CD4-positive, CD25-positive, alpha-beta regulatory T cell (primary cell): ENCODE results near the gene SLC44A2. TPM values are rescaled to one million over a fixed set of nuclear protein-coding genes. Genes with fewer than 3 reads are reported as not detected.

Experiments used
- ATAC-seq, 2 donors: fragments of 150-1000 bp; cut with Tn5 transposase; one replicate each; pipeline ENCODE4 v1.10.0; 2021; ENCODE audit warnings: low read depth in 2 of 2, moderate number of reproducible peaks in 2 of 2, moderate library complexity in 1 of 2
- DNase-seq, 3 donors: peaks; one replicate each; pipeline versions ENCODE4 v3.0.0 to v3.0.0-alpha.2; 2012 to 2022; ENCODE audit warnings: mixed read lengths in 1 of 3
- H3K27ac ChIP-seq: one replicate; pipeline ENCODE4 v1.7.0; 2013; ENCODE audit warnings: mild to moderate bottlenecking, low read length; ENCODE audit not compliant: insufficient read depth, poor library complexity, severe bottlenecking
- H3K27me3 ChIP-seq: one replicate; pipeline ENCODE4 v1.7.0; 2013; ENCODE audit warnings: low read length; ENCODE audit not compliant: control insufficient read depth, insufficient read depth
- H3K36me3 ChIP-seq: one replicate; pipeline ENCODE4 v1.7.0; 2013; ENCODE audit warnings: mild to moderate bottlenecking, low read length, moderate library complexity; ENCODE audit not compliant: control insufficient read depth, insufficient read depth
- H3K4me1 ChIP-seq: 2 replicates; pipeline ENCODE4 v1.7.0; 2013; ENCODE audit warnings: mild to moderate bottlenecking, low read length; ENCODE audit not compliant: insufficient read depth, control insufficient read depth, poor library complexity, severe bottlenecking
- H3K4me3 ChIP-seq: one replicate; pipeline ENCODE4 v1.7.0; 2013; ENCODE audit warnings: low read depth, mild to moderate bottlenecking, low read length, moderate library complexity
- H3K9me3 ChIP-seq, 2 experiments: 1 replicate in 1 of 2; 2 replicates in 1 of 2; pipeline ENCODE4 v1.7.0; 2013; ENCODE audit warnings: low read length in 2 of 2, mild to moderate bottlenecking in 1 of 2, moderate library complexity in 1 of 2; ENCODE audit not compliant: control insufficient read depth in 2 of 2
- H3K27ac Mint-ChIP-seq, 3 donors: one replicate each; pipeline ENCODE4 v1.8.0; 2020 to 2022; ENCODE audit warnings: mild to moderate bottlenecking in 3 of 3, mixed read lengths in 3 of 3, moderate library complexity in 2 of 3
- H3K27me3 Mint-ChIP-seq: one replicate; pipeline ENCODE4 v1.8.0; 2022; ENCODE audit warnings: mild to moderate bottlenecking, mixed read lengths
- H3K36me3 Mint-ChIP-seq: one replicate; pipeline ENCODE4 v1.8.0; 2020; ENCODE audit warnings: mixed read lengths
- H3K4me1 Mint-ChIP-seq, 4 donors: one replicate each; pipeline ENCODE4 v1.8.0; 2020 to 2022; ENCODE audit warnings: mixed read lengths in 4 of 4, mild to moderate bottlenecking in 1 of 4
- H3K4me3 Mint-ChIP-seq, 4 donors: one replicate each; pipeline ENCODE4 v1.8.0; 2020 to 2022; ENCODE audit warnings: mild to moderate bottlenecking in 4 of 4, mixed read lengths in 4 of 4, moderate library complexity in 3 of 4
- H3K9me3 Mint-ChIP-seq, 7 donors: one replicate each; pipeline ENCODE4 v1.8.0; 2020 to 2022; ENCODE audit warnings: mixed read lengths in 7 of 7, mild to moderate bottlenecking in 3 of 7, moderate library complexity in 2 of 7
- polyA plus RNA-seq, 4 donors: library from polyadenylated mRNA; unstranded; fragments of 300-500 nt; fragmentation: Illumina TruSeq; gene quantifications; one replicate each; pipeline ENCODE4 v1.2.3, GENCODE V29; 2021
- total RNA-seq: library from RNA; stranded (reverse); gene quantifications from one replicate; pipeline ENCODE4 v1.2.3, GENCODE V29; 2022

SLC44A2 gene
- total and polyA plus RNA-seq, 5 donors from 2014 or later: 225 to 280 (median 254) TPM

DNA sequence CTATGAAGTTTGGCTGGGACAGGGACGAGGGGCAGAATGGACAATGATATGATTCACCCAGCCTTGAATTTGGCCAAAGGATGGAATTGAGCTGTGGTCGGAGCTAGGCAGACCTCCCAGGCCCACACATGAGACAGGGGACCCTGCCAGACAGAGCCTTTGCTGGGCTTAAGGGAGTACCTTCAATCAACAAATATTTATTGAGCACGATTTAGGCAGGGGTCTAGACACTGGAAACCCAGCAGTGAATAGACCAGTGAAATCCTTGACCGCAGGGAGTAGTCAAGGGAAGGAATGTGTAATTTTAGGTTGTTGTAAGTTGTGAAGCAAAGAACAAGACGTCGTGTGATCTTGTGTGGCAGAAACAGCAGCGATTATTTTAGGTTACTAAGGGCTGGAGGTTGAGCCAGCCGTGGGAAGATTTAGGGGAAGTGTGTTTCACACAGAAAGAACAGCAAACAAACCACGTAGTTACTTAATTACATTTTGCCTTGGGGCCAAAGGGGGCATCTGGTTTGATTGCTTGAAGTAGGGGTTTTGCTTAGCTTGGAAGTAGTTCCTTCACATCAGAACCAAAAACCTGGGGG is 21.4 kb upstream of the SLC44A2 start:
- peak; percentile 10 to 73 (median 69) for DNase-seq

DNA sequence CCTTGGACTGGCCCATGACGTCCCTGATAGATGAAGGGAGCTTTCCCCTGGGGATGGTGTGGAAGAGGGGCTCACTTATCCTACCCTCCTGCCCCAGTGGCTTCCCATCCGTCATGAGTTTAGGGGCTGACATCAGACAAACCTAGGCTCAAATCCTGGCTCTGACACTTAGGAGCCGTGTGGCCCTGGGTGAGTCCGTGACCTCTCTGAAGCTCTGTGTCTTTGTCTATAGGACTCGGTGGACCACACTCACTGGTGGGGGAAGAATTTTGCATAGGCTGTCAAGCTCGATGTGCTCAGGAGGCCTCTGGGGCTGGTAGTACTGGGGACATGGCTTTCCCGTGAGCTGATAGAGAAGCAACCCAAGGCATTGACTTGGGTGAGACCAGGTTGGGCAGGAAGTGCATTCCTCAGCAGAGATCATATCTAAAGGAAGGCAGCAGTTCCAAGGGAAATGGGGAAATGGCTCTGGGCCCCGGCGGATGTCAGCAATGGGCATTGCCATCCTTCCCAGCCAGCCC is 20.8 kb upstream of the SLC44A2 start:
- peak in 1 of 3 donors; percentile 55 for DNase-seq
- peaks cover 11% of the 10 kb centered on the region for H3K36me3 Mint-ChIP-seq
- peak overlapping the region; percentile 98 for H3K27ac ChIP-seq
- H3K4me1 Mint-ChIP-seq: peaks cover 0 to 52% (median 32%) of the 10 kb centered on the region in 4 donors
- peaks cover 48% of the 10 kb centered on the region for H3K4me1 ChIP-seq
- ATAC-seq: no peak
- H3K4me3 Mint-ChIP-seq: peak overlapping the region; percentile 98 to 100 (median 100)
- peaks cover 11% of the 10 kb centered on the region for H3K27me3 Mint-ChIP-seq
- H3K27ac Mint-ChIP-seq: peak overlapping the region; percentile 96 to 100 (median 100)
- H3K36me3 ChIP-seq: no peaks in the 10 kb centered on the region
- H3K9me3 ChIP-seq: no peaks in the 10 kb centered on the region
- H3K27me3 ChIP-seq: peaks cover 2% of the 10 kb centered on the region
- peaks cover 0 to 2% (median 0%) of the 10 kb centered on the region in 7 donors for H3K9me3 Mint-ChIP-seq
- H3K4me3 ChIP-seq: peak overlapping the region; percentile 83

More for the DNA sequence above, 21.4 kb upstream of the SLC44A2 start:
- H3K4me3 ChIP-seq: peak overlapping the region; percentile 83
- Mint-ChIP-seq H3K9me3 (peaks cover 0 to 2% (median 0%) of the 10 kb centered on the region in 7 donors), H3K27ac (peak overlapping the region; percentile 96 to 100 (median 100)), H3K4me3 (peak overlapping the region; percentile 98 to 100 (median 100)), H3K27me3 (peaks cover 13% of the 10 kb centered on the region), H3K4me1 (peaks cover 0 to 51% (median 32%) of the 10 kb centered on the region in 4 donors), H3K36me3 (peaks cover 11% of the 10 kb centered on the region)
- peak overlapping the region; percentile 98 for H3K27ac ChIP-seq
- H3K4me1 ChIP-seq: peaks cover 48% of the 10 kb centered on the region
- H3K36me3 ChIP-seq: no peaks in the 10 kb centered on the region
- H3K27me3 ChIP-seq: peaks cover 2% of the 10 kb centered on the region
- ATAC-seq: peak; percentile 10 to 11
- no peaks in the 10 kb centered on the region for H3K9me3 ChIP-seq

DNA sequence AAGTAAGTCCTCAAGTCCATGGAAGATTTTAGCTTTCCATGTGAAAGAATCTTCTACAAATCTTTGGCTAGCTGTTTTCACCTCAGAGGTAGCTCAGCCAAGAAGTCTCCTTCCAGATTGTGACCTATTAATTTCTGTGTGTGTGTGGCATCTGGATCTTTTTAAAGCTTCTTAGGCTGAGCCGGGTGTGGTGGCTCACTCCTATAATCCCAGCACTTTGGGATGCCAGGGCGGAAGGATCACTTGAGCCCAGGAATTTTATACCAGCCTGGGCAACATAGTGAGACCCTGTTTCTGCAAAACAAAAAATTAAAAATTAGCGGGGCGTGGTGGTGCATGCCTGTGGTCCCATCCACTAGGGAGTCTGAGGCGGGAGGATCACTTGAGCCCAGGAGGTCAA is 13.4 kb upstream of the SLC44A2 start:
- H3K9me3 ChIP-seq: no peaks in the 10 kb centered on the region
- peaks cover 8% of the 10 kb centered on the region for H3K36me3 ChIP-seq
- H3K27me3 ChIP-seq: no peaks in the 10 kb centered on the region
- Mint-ChIP-seq H3K27ac (peak overlapping the region in 1 of 3 donors; percentile 55), H3K36me3 (peaks cover 10% of the 10 kb centered on the region), H3K4me1 (peaks cover 0 to 62% (median 15%) of the 10 kb centered on the region in 4 donors), H3K27me3 (no peaks in the 10 kb centered on the region), H3K9me3 (no peaks in the 10 kb centered on the region), H3K4me3 (peak overlapping the region in 1 of 4 donors; percentile 50)
- peaks cover 29% of the 10 kb centered on the region for H3K4me1 ChIP-seq
- DNase-seq (no peak), ATAC-seq (no peak)
- no peak overlapping the region for H3K4me3 ChIP-seq
- no peak overlapping the region for H3K27ac ChIP-seq

DNA sequence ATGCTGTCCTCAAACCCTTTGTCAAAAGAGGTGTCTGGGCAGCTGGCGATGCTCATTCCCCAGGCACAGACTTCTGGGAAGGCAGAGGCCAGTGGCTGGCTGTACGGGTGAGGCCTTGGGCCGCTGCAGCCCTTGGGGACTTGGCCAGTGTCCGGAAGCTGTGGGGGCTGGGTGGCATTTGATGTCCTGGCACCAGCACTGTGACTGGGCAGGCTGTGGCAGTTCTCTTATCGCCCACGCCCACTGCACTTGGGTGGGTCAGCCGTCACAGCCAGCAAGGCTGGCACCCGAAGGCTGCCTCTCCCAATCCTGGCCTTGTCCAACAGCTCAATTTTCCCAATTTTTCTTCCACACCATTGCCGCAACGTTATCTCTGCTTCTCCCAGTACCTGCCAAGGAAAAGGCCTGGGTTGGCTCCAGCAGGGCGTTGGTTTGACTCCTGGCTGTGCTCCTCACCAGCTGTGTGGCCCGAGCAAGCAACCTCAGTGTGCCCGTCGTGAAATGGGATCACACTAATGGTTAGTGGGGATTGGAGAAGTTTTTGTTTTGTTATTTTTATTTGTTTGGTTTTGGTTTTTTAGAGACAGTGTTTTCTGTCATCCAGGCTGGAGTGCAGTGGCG is 12.7 kb upstream of the SLC44A2 start:
- H3K9me3 Mint-ChIP-seq: no peaks in the 10 kb centered on the region
- H3K4me1 ChIP-seq: peaks cover 24% of the 10 kb centered on the region
- H3K27ac ChIP-seq: no peak overlapping the region
- no peaks in the 10 kb centered on the region for H3K27me3 Mint-ChIP-seq
- H3K9me3 ChIP-seq: no peaks in the 10 kb centered on the region
- DNase-seq (no peak), ATAC-seq (no peak)
- no peak overlapping the region for H3K4me3 ChIP-seq
- peaks cover 9% of the 10 kb centered on the region for H3K36me3 Mint-ChIP-seq
- peaks cover 12% of the 10 kb centered on the region for H3K36me3 ChIP-seq
- H3K4me3 Mint-ChIP-seq: peak overlapping the region in 1 of 4 donors; percentile 50
- no peaks in the 10 kb centered on the region for H3K27me3 ChIP-seq
- H3K4me1 Mint-ChIP-seq: peaks cover 0 to 64% (median 18%) of the 10 kb centered on the region in 4 donors
- peak overlapping the region in 1 of 3 donors; percentile 86 for H3K27ac Mint-ChIP-seq

DNA sequence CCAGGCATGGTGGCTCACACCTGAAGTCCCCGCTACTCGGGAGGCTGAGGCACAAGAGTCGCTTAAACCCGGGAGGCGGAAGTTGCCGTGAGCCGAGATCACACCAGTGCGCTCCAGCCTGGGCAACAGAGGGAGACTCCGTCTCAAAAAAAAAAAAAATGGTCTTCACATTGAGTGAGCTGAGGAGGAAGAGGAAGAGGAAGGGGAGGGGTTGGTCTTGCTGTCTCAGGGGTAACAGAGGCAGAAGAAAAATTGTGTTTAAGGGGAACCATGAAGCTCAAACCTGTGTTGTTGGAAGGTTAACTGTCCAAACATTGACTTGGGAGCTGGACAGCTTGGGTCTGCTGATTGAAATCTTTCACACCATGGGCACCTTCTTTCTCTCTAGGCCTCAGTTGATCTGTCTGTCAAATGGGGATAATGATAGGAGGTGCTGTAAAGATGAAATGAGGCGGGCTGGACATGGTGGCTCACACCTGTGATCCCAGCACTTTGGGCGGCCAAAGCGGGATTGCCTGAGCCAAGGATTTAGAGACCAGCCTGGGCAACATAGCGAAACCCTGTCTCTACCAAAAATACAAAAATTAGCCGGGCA is 9.8 kb upstream of the SLC44A2 start:
- peaks cover 21% of the 10 kb centered on the region for H3K4me1 ChIP-seq
- Mint-ChIP-seq H3K27ac (peak overlapping the region in 2 of 3 donors; percentile 52 to 65), H3K27me3 (no peaks in the 10 kb centered on the region), H3K4me1 (peaks cover 2 to 62% (median 21%) of the 10 kb centered on the region in 4 donors), H3K9me3 (no peaks in the 10 kb centered on the region), H3K4me3 (peak overlapping the region; percentile 41 to 76 (median 60)), H3K36me3 (peaks cover 15% of the 10 kb centered on the region)
- H3K9me3 ChIP-seq: no peaks in the 10 kb centered on the region
- H3K4me3 ChIP-seq: no peak overlapping the region
- DNase-seq (peak in 1 of 3 donors; percentile 28), ATAC-seq (no peak)
- H3K36me3 ChIP-seq: peaks cover 12% of the 10 kb centered on the region
- no peaks in the 10 kb centered on the region for H3K27me3 ChIP-seq
- no peak overlapping the region for H3K27ac ChIP-seq

DNA sequence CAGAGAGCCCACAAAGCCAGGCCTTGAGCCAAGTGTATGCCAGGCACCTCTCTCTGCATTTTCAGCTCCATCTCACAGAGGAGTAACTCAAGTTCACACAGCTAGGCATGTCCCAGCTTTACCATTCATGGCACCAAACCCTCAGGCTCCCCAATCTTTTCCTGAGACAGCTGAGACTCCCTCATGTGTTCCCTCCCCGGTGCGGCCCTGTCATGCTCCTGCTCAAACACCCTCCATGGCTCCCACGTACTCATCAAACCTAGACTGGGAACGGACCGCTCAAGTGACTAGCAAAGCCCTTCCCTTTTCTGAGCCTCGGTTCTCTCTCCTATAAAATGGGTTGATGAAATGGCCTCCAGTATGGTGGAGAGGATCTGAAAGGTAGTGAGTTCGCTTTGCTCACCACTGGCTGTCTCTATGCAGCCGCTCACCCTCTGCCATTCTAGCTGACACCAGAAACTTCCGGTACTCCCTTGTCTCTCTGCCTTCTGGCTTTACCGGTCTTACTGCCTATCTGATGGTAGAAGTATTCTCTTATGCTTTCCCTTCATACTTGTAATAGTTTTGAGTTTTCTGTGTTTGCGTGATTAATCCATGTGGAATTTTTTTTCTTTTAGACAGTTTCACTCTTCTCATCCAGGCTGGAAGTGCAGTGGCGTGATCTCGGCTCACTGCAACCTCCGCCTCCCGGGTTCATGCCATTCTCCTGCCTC is 7.8 kb upstream of the SLC44A2 start:
- Histone ChIP-seq H3K4me3 (no peak overlapping the region), H3K36me3 (peaks cover 14% of the 10 kb centered on the region), H3K4me1 (peaks cover 16% of the 10 kb centered on the region), H3K27me3 (no peaks in the 10 kb centered on the region), H3K27ac (no peak overlapping the region), H3K9me3 (no peaks in the 10 kb centered on the region)
- Mint-ChIP-seq H3K4me1 (peaks cover 5 to 68% (median 30%) of the 10 kb centered on the region in 4 donors), H3K9me3 (no peaks in the 10 kb centered on the region), H3K4me3 (peak overlapping the region in 2 of 4 donors; percentile 39 to 51), H3K27ac (peak overlapping the region; percentile 60 to 91 (median 68)), H3K27me3 (no peaks in the 10 kb centered on the region), H3K36me3 (peaks cover 25% of the 10 kb centered on the region)
- DNase-seq (no peak), ATAC-seq (no peak)

DNA sequence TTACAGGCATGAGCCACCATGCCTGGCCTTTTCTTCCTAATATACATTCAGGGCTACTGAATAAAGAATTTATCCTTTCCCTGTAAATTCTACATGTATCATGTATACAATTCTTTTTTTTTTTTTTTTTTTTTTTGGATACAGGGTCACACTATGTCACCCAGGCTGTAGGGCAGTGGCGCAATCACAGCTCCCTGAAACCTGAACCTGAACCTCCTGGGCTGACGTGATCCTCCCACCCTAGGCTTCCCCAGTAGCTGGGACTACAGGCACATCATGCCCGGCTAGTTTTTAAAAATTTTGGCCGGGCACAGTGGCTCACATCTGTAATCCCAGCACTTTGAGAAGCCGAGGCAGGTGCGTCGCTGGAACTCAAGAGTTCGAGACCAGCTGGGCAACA is 6.5 kb upstream of the SLC44A2 start:
- Mint-ChIP-seq H3K27ac (peak overlapping the region in 1 of 3 donors; percentile 6), H3K27me3 (no peaks in the 10 kb centered on the region), H3K4me1 (peaks cover 5 to 67% (median 27%) of the 10 kb centered on the region in 4 donors), H3K4me3 (no peak overlapping the region), H3K9me3 (no peaks in the 10 kb centered on the region), H3K36me3 (peaks cover 22% of the 10 kb centered on the region)
- no peak overlapping the region for H3K27ac ChIP-seq
- no peaks in the 10 kb centered on the region for H3K9me3 ChIP-seq
- no peak overlapping the region for H3K4me3 ChIP-seq
- peaks cover 11% of the 10 kb centered on the region for H3K36me3 ChIP-seq
- DNase-seq (no peak), ATAC-seq (no peak)
- no peaks in the 10 kb centered on the region for H3K27me3 ChIP-seq
- H3K4me1 ChIP-seq: peaks cover 22% of the 10 kb centered on the region
